Spinal cord (tissue), 10 donors: Measurements from ENCODE around the gene SUPT6H. TPM values are rescaled to one million over a fixed set of nuclear protein-coding genes. Genes with fewer than 3 reads are reported as not detected.
A peak's percentile ranks its signal among the peaks of the same experiment; 100 is the strongest.

Source experiments
- DNase-seq, 6 donors: peaks; one replicate each; pipeline versions ENCODE4 v3.0.0 to v3.0.0-alpha.2; 2013 to 2015; ENCODE audit warnings: low spot score in 6 of 6, low read depth in 4 of 6
- H3K27ac ChIP-seq: one replicate; pipeline ENCODE4 v1.5.1; 2013; ENCODE audit warnings: low read depth, low read length, control low read depth
- H3K27me3 ChIP-seq: one replicate; pipeline ENCODE4 v1.6.1; 2013; ENCODE audit warnings: low read length; ENCODE audit not compliant: control insufficient read depth, insufficient read depth
- H3K36me3 ChIP-seq: one replicate; pipeline ENCODE4 v1.6.1; 2013; ENCODE audit warnings: low read length; ENCODE audit not compliant: control insufficient read depth, insufficient read depth
- H3K4me1 ChIP-seq: one replicate; pipeline ENCODE4 v1.6.1; 2013; ENCODE audit warnings: low read length; ENCODE audit not compliant: control insufficient read depth, insufficient read depth
- H3K4me3 ChIP-seq: one replicate; pipeline ENCODE4 v1.5.1; 2013; ENCODE audit warnings: low read depth, low read length, control low read depth
- H3K9me3 ChIP-seq: one replicate; pipeline ENCODE4 v1.6.1; 2013; ENCODE audit warnings: low read length; ENCODE audit not compliant: control insufficient read depth, insufficient read depth
- WGBS: methylation state at CpG from one replicate; pipeline ENCODE4 v1.1.5; 2013; ENCODE audit warnings: missing lambda C conversion rate; ENCODE audit not compliant: insufficient coverage; 5-methylcytosine and 5-hydroxymethylcytosine counted together
- polyA plus RNA-seq, 2 donors: library from polyadenylated mRNA; unstranded; fragments of 120-200 nt; gene quantifications; one replicate each; pipeline ENCODE4 v1.2.1, GENCODE V29; 2013; ENCODE audit not compliant: insufficient read length in 2 of 2
- total RNA-seq, 2 donors: library from RNA; depleted of rRNA in 1 of 2; stranded (reverse); fragments of 120-200 nt in 1 of 2; fragments of >200 nt in 1 of 2; gene quantifications; one replicate each; pipeline versions ENCODE4 v1.2.3 to v1.2.4, GENCODE V29; 2013 to 2014
- donor health status: healthy.

The SUPT6H gene
- total and polyA plus RNA-seq, 4 donors = 46.8 to 63.7 (median 53.9) TPM

- Histone ChIP-seq H3K9me3 (no peaks in the 10 kb centered on the region), H3K27ac (no peak overlapping the region), H3K4me1 (peaks cover 29% of the 10 kb centered on the region), H3K36me3 (peaks cover 18% of the 10 kb centered on the region), H3K4me3 (no peak overlapping the region), H3K27me3 (no peaks in the 10 kb centered on the region)
- 91% methylated on average over 8 of the region's 10 CpGs for WGBS
- no peak for DNase-seq
Measured at GRCh38 chr17:28738680-28739384, 76.8 kb downstream of the SUPT6H start.

GRCh38 chr17:28740406-28741357, 78.7 kb downstream of the SUPT6H start:
- H3K27ac ChIP-seq = no peak overlapping the region

GRCh38 chr17:28741358-28742349, 79.6 kb downstream of the SUPT6H start:
- 53% methylated on average over 7 of the region's 19 CpGs for WGBS
- Histone ChIP-seq H3K27me3 (no peaks in the 10 kb centered on the region), H3K36me3 (peaks cover 36% of the 10 kb centered on the region), H3K4me3 (no peak overlapping the region), H3K4me1 (peaks cover 53% of the 10 kb centered on the region), H3K27ac (no peak overlapping the region), H3K9me3 (no peaks in the 10 kb centered on the region)
- no peak for DNase-seq

More at GRCh38 chr17:28740406-28741357, 78.7 kb downstream of the SUPT6H start:
- 88% methylated on average over 9 of the region's 10 CpGs for WGBS
- Histone ChIP-seq H3K9me3 (no peaks in the 10 kb centered on the region), H3K4me1 (peaks cover 43% of the 10 kb centered on the region), H3K4me3 (no peak overlapping the region), H3K27me3 (no peaks in the 10 kb centered on the region), H3K36me3 (peaks cover 26% of the 10 kb centered on the region)
- DNase-seq = no peak

GRCh38 chr17:28743243-28744103, 81.5 kb downstream of the SUPT6H start, which contains the start of gene TRAF4:
TSS of gene TRAF4 (plus strand) at chr17:28744011. CDS start at chr17:28744113, 102 bp downstream.
- peak in 2 of 6 donors; percentile 94 to 95 for DNase-seq
- Histone ChIP-seq H3K4me1 (peaks cover 71% of the 10 kb centered on the region), H3K27me3 (no peaks in the 10 kb centered on the region), H3K4me3 (peak within 1 kb of the TSS; percentile 84), H3K27ac (peak within 1 kb of the TSS; percentile 99), H3K9me3 (no peaks in the 10 kb centered on the region), H3K36me3 (peaks cover 45% of the 10 kb centered on the region)
- WGBS = under 1% methylated on average over 66 of the region's 70 CpGs

- Histone ChIP-seq H3K4me3 (peak overlapping the region; percentile 84), H3K27me3 (no peaks in the 10 kb centered on the region), H3K36me3 (peaks cover 48% of the 10 kb centered on the region), H3K27ac (peak overlapping the region; percentile 99), H3K4me1 (peaks cover 80% of the 10 kb centered on the region), H3K9me3 (no peaks in the 10 kb centered on the region)
- peak in 2 of 6 donors; percentile 68 to 83 for DNase-seq
- 0% methylated on average over 58 of the region's 61 CpGs for WGBS
Measured at GRCh38 chr17:28744104-28744971, 82.3 kb downstream of the SUPT6H start.

- H3K36me3 ChIP-seq = peaks cover 54% of the 10 kb centered on the region
- DNase-seq = peak in 2 of 6 donors; percentile 87 to 91
- peak overlapping the region; percentile 84 for H3K4me3 ChIP-seq
- WGBS = under 1% methylated on average over 28 of the region's 31 CpGs
- peak overlapping the region; percentile 99 for H3K27ac ChIP-seq
- H3K9me3 ChIP-seq = no peaks in the 10 kb centered on the region
- no peaks in the 10 kb centered on the region for H3K27me3 ChIP-seq
- peaks cover 88% of the 10 kb centered on the region for H3K4me1 ChIP-seq
Measured at GRCh38 chr17:28744972-28745785, 83.2 kb downstream of the SUPT6H start.

GRCh38 chr17:28745786-28746411, 83.9 kb downstream of the SUPT6H start:
- peaks cover 61% of the 10 kb centered on the region for H3K36me3 ChIP-seq
- peaks cover 95% of the 10 kb centered on the region for H3K4me1 ChIP-seq
- DNase-seq = no peak
- peak overlapping the region; percentile 84 for H3K4me3 ChIP-seq
- H3K27ac ChIP-seq = peak overlapping the region; percentile 99
- H3K9me3 ChIP-seq = no peaks in the 10 kb centered on the region
- H3K27me3 ChIP-seq = no peaks in the 10 kb centered on the region
- WGBS = 69% methylated on average over 4 of the region's 4 CpGs
